Measurements from ENCODE around the gene KMT2D. TPM values are rescaled to one million over a fixed set of nuclear protein-coding genes. Genes with fewer than 3 reads are reported as not detected.

The KMT2D gene
- total and polyA plus RNA-seq, 11 donors, result 32.5 to 82.7 (median 49.7) TPM

DNA sequence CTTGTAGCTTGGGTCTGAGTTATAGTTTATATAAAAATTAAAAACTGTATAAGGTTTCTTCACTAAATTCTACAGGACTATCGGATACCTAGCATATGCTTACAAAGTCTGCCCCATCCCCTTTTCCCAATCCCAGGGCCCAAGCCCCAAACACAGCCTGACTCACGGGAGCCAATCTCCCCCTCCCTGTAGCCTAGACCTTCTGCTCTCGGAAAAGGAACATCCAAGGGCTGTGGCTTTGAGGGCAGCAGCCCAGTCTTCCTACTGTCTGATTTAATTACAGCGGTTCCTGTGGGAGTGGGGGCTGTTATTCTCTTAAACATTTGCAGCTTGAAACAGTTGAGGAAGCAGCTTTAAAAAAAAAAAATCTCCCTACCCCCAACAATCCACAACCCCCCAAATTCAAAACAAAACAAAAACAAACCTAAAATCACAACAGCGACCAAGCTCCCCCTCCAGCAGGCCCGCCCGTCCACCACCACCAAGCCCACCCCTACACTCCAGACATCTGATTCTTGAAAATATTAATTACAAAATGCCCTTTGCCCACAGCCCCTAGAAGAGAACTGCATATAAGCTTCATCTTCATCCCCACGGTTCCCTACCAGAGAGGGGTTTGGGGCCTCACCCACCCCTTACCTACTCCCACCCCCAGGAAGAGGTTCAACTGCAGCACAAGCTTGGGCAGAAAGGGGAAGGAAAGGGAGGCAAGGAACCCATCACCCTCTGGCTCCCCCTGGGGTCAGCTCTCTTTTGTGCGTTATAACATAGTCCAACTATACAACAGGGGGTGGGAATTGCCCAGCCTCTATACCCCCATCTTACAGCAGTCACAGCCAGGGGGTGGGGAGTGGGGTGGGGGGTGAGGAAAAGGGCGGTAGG lies 40.9 kb downstream of the KMT2D start:
- TF ChIP-seq, protein P1, sequence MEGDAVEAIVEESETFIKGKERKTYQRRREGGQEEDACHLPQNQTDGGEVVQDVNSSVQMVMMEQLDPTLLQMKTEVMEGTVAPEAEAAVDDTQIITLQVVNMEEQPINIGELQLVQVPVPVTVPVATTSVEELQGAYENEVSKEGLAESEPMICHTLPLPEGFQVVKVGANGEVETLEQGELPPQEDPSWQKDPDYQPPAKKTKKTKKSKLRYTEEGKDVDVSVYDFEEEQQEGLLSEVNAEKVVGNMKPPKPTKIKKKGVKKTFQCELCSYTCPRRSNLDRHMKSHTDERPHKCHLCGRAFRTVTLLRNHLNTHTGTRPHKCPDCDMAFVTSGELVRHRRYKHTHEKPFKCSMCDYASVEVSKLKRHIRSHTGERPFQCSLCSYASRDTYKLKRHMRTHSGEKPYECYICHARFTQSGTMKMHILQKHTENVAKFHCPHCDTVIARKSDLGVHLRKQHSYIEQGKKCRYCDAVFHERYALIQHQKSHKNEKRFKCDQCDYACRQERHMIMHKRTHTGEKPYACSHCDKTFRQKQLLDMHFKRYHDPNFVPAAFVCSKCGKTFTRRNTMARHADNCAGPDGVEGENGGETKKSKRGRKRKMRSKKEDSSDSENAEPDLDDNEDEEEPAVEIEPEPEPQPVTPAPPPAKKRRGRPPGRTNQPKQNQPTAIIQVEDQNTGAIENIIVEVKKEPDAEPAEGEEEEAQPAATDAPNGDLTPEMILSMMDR (IDR thresholded peaks at IDR 0.05), result peak in 4 of 12 donors; percentile 15 to 29 (median 16)
- TF ChIP-seq POLR2A (IDR thresholded peaks at IDR 0.05), result no peak
- Histone ChIP-seq H3K36me3 (peaks cover 0 to 42% (median 39%) of the 10 kb centered on the region in 9 donors), H3K9me3 (no peaks in the 10 kb centered on the region), H3K4me3 (peak overlapping the region in 8 of 12 donors; percentile 74 to 90 (median 82)), H3K27ac (peak overlapping the region; percentile 78 to 99 (median 95)), H3K4me1 (peaks cover 0 to 36% (median 25%) of the 10 kb centered on the region in 12 donors), H3K27me3 (no peaks in the 10 kb centered on the region)
- 69 to 73% (median 71%) methylated on average over 10 of the region's 10 CpGs for WGBS, 4 donors
- intact Hi-C loops (cut with DNase I), result loop anchor here in 4 of 10 donors (2.0 to 5.0 kb wide), 2 partner anchors 38 to 41 kb away; partner anchors contain the start of gene KMT2D (in 1 of the 4)
- ATAC-seq (no peak), DNase-seq (peak in 2 of 5 donors; percentile 31 to 55)

DNA sequence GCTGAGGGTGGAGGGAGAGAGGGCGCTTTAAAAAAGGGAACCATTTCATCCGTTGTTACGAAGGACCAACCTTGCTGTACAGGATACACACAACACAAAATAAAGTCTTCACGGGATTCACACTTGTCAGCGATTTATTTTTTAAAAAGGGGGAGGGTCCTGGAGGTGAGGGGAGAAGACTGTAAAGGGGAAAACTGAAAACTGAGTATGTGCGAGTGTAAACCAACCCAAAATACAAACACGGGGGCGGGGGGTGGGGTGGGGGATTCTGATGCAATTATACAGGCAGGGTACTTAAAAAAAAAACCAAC lies 41.5 kb downstream of the KMT2D start:
- ATAC-seq, result peak in 2 of 4 donors; percentile 1 to 15

DNA sequence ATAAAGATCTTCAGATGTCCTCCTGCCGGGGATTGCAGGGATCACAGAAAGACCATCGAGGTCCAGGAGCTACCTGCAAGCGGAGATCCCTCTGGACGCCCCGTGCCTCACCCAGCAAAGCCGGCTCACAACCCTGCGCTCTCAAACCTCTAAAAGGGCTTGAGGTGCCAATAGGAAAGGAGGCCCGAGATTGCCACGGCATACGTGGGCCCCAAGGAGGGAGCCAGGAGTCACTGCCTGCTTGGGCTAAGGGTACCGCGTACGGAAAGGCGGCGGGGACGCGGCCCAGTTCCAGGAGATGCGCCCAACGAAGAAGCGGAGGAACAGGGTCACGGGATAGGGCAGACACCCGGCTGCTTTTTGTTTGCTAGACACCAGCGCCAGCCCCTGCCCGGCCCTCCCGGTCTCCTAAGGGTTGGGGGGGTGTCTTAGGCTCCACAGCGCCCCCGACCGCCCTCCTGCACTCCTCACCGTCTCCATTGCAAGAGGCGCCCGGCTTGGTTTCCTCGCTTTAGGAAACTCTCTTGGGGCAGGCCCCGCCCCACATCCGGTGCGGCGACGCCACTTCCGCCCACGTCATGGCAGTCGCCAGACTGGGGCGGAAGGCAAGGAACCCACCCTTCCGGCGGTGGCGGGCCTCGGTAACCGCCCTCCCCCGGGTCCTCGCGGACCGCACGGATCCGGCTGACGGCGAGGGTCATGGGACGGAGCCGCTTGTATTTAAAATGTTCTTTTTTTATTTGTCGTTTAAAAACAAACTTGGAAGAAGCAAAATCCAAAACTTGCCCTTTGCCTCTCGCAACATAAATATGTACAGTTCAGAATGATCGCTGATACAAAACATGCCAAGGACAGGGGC lies 42.1 kb downstream of the KMT2D start, which contains the start of gene PRKAG1:
PRKAG1 (minus strand) TSS at position 516 of the 859 bp plus-strand sequence; CDS start at position 480, 36 bp downstream.
- peak within 1 kb of the TSS; percentile 63 to 98 (median 82) for H3K4me3 ChIP-seq
- H3K27ac ChIP-seq, result peak within 1 kb of the TSS; percentile 78 to 99 (median 95)
- H3K27me3 ChIP-seq, result no peaks in the 10 kb centered on the region
- ATAC-seq (peak; percentile 93 to 97 (median 96)), DNase-seq (peak; percentile 96 to 99 (median 97))
- H3K36me3 ChIP-seq, result peaks cover 0 to 30% (median 27%) of the 10 kb centered on the region in 9 donors
- intact Hi-C loops (cut with DNase I), result loop anchor here in 3 of 10 donors (2.0 to 5.0 kb wide), 2 partner anchors 39 to 42 kb away; partner anchors contain the start of gene KMT2D (in 1 of the 3)
- WGBS, 4 donors, result 0% methylated on average over 27 to 59 of the region's 59 CpGs
- TF ChIP-seq, protein P1 (IDR thresholded peaks at IDR 0.05), result peak in 11 of 12 donors; percentile 9 to 73 (median 55)
- peak; percentile 24 to 92 for TF ChIP-seq POLR2A (IDR thresholded peaks at IDR 0.05)
- H3K9me3 ChIP-seq, result no peaks in the 10 kb centered on the region
- peaks cover 0 to 46% (median 28%) of the 10 kb centered on the region in 12 donors for H3K4me1 ChIP-seq

More for the DNA sequence above, 41.5 kb downstream of the KMT2D start:
- Histone ChIP-seq H3K4me1 (peaks cover 0 to 41% (median 28%) of the 10 kb centered on the region in 12 donors), H3K9me3 (no peaks in the 10 kb centered on the region), H3K27ac (peak overlapping the region; percentile 78 to 99 (median 95)), H3K27me3 (no peaks in the 10 kb centered on the region), H3K4me3 (peak overlapping the region; percentile 63 to 98 (median 82)), H3K36me3 (peaks cover 0 to 36% (median 33%) of the 10 kb centered on the region in 9 donors)
- peak in 1 of 5 donors; percentile 17 for DNase-seq
- intact Hi-C loops (cut with DNase I), result loop anchor here in 3 of 10 donors (2.0 to 5.0 kb wide), 2 partner anchors 38 to 42 kb away; partner anchors contain the start of gene KMT2D (in 1 of the 3)
- 5 to 10% (median 8%) methylated on average over 8 of the region's 8 CpGs for WGBS, 4 donors
- TF ChIP-seq, protein P1 (IDR thresholded peaks at IDR 0.05), result no peak
- TF ChIP-seq POLR2A (IDR thresholded peaks at IDR 0.05), result no peak
